H1 (cell line): ENCODE measurements around the gene WBP1.

ENCODE experiments used
- CEBPB ChIP-seq: IDR thresholded peaks from 2 replicates; pipeline ENCODE4 v1.6.1; 2012; ENCODE audit warnings: low read depth, low read length
- EZH2 ChIP-seq: fragments of 200-600 bp; sonication (generic); IDR thresholded peaks from 2 replicates; pipeline ENCODE4 v1.7.1; 2012; ENCODE audit warnings: low read depth, mild to moderate bottlenecking, moderate library complexity, low read length, inconsistent platforms; ENCODE audit not compliant: severe bottlenecking
- JUN ChIP-seq: IDR thresholded peaks from 2 replicates; pipeline ENCODE4 v1.6.1; 2011; ENCODE audit warnings: low read depth, mild to moderate bottlenecking, improper control_type of control experiment, low read length
- JUND ChIP-seq: IDR thresholded peaks from 2 replicates; pipeline ENCODE4 v1.6.1; 2011; ENCODE audit warnings: mild to moderate bottlenecking, improper control_type of control experiment, low read length
- RAD21 ChIP-seq, 2 experiments: IDR thresholded peaks in 1 of 2; conservative IDR thresholded peaks in 1 of 2; 2 replicates each; pipeline ENCODE4 v1.6.1; 2011; ENCODE audit warnings: low read depth in 2 of 2, low read length in 2 of 2, improper control_type of control experiment in 1 of 2, inconsistent platforms in 1 of 2, mild to moderate bottlenecking in 1 of 2, moderate library complexity in 1 of 2
- TBP ChIP-seq: IDR thresholded peaks from 2 replicates; pipeline ENCODE4 v1.6.1; 2011; ENCODE audit warnings: low read depth, low read length, improper control_type of control experiment
- ZNF274 ChIP-seq: IDR thresholded peaks from 2 replicates; pipeline ENCODE4 v1.7.0; 2012; ENCODE audit warnings: low read length, borderline replicate concordance; ENCODE audit errors: extremely low read depth
- TF ChIP-seq, protein P1 (sequence below), 3 experiments: IDR thresholded peaks; 1 replicate in 2 of 3; 2 replicates in 1 of 3; pipeline versions ENCODE4 v1.5.1 to v1.6.1; 2011; ENCODE audit warnings: low read length in 3 of 3, mild to moderate bottlenecking in 3 of 3, inconsistent platforms in 2 of 3, low read depth in 1 of 3, moderate library complexity in 1 of 3; ENCODE audit not compliant: insufficient read depth in 1 of 3; ENCODE audit errors: control extremely low read depth in 1 of 3

DNA sequence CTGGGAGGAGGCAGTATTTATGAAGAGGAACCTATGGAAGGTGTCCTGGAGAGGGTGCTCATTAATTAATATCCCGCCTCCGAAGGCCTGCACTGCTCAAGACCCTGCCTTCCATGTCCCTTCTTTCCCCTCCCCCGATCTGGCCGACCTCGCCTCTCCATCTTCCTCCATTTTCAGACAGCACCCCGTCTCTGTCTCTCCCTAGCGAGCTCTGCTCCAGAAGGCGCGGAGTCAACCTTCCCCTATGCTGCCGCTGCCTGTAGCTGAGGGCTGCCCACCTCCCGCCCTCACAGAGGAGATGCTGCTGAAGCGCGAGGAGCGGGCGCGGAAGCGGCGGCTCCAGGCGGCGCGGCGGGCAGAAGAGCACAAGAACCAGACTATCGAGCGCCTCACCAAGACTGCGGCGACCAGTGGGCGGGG lies 1.1 kb upstream of the WBP1 start:
- TF ChIP-seq TBP, result no peak
- no peak for TF ChIP-seq RAD21 (IDR thresholded peaks at IDR 0.05 in 1 of 2, conservative IDR thresholded peaks at IDR 0.05 in 1 of 2; ENCODE audit: low read depth in 2 of 2, low read length in 2 of 2)
- TF ChIP-seq, protein P1, sequence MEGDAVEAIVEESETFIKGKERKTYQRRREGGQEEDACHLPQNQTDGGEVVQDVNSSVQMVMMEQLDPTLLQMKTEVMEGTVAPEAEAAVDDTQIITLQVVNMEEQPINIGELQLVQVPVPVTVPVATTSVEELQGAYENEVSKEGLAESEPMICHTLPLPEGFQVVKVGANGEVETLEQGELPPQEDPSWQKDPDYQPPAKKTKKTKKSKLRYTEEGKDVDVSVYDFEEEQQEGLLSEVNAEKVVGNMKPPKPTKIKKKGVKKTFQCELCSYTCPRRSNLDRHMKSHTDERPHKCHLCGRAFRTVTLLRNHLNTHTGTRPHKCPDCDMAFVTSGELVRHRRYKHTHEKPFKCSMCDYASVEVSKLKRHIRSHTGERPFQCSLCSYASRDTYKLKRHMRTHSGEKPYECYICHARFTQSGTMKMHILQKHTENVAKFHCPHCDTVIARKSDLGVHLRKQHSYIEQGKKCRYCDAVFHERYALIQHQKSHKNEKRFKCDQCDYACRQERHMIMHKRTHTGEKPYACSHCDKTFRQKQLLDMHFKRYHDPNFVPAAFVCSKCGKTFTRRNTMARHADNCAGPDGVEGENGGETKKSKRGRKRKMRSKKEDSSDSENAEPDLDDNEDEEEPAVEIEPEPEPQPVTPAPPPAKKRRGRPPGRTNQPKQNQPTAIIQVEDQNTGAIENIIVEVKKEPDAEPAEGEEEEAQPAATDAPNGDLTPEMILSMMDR (IDR thresholded peaks at IDR 0.05; ENCODE audit: control extremely low read depth in 1 of 3, insufficient read depth in 1 of 3, low read depth in 1 of 3, low read length in 3 of 3), result no peak
- no peak for TF ChIP-seq JUND
- TF ChIP-seq ZNF274, result no peak
- no peak for TF ChIP-seq JUN
- no peak for TF ChIP-seq CEBPB
- no peak for TF ChIP-seq EZH2
